Chondrocyte (in vitro differentiated cells): ENCODE results near the gene CORO1C. TPM values are rescaled to one million over a fixed set of nuclear protein-coding genes. Genes with fewer than 3 reads are reported as not detected.

Experiments
- DNase-seq: peaks from one replicate; pipeline ENCODE4 v3.0.0; 2021; ENCODE audit warnings: mixed read lengths, low spot score
- H3K27ac Mint-ChIP-seq: one replicate; pipeline ENCODE4 v1.8.0; 2021; ENCODE audit warnings: mild to moderate bottlenecking, moderate library complexity, mixed read lengths; ENCODE audit not compliant: unreplicated experiment
- H3K27me3 Mint-ChIP-seq: 2 replicates; pipeline ENCODE4 v1.8.0; 2021; ENCODE audit warnings: low read depth, mixed read lengths
- H3K36me3 Mint-ChIP-seq: 2 replicates; pipeline ENCODE4 v1.8.0; 2021; ENCODE audit warnings: low read depth, mixed read lengths
- H3K4me1 Mint-ChIP-seq: 2 replicates; pipeline ENCODE4 v1.8.0; 2021; ENCODE audit warnings: low read depth, mild to moderate bottlenecking, mixed read lengths
- H3K4me3 Mint-ChIP-seq: one replicate; pipeline ENCODE4 v1.8.0; 2021; ENCODE audit warnings: mild to moderate bottlenecking, moderate library complexity, mixed read lengths; ENCODE audit not compliant: unreplicated experiment
- H3K9me3 Mint-ChIP-seq: 2 replicates; pipeline ENCODE4 v1.8.0; 2021; ENCODE audit warnings: low read depth, mixed read lengths
- CTCF ChIP-seq: fragments of 200-600 bp; sonication (generic); IDR thresholded peaks from 2 replicates; pipeline ENCODE4 v1.5.0; 2021; ENCODE audit warnings: antibody characterized with exemption, mild to moderate bottlenecking, moderate library complexity
- total RNA-seq: library from RNA; stranded (reverse); gene quantifications from 3 replicates; pipeline ENCODE4 v1.2.1, GENCODE V29; 2021

The CORO1C gene
- total RNA-seq, 1 donor from 2014 or later, result 336 TPM

- Mint-ChIP-seq H3K27ac (no peak overlapping the region), H3K4me1 (peaks cover 52% of the 10 kb centered on the region)
These were observed 123.2 kb downstream of the CORO1C start for GRCh38 chr12:108607981-108608600.

GRCh38 chr12:108606492-108606891 lies 124.8 kb downstream of the CORO1C start:
- no peaks in the 10 kb centered on the region for H3K36me3 Mint-ChIP-seq
- DNase-seq, result no peak
- no peaks in the 10 kb centered on the region for H3K27me3 Mint-ChIP-seq
- no peak overlapping the region for H3K4me3 Mint-ChIP-seq
- H3K9me3 Mint-ChIP-seq, result no peaks in the 10 kb centered on the region
- no peak for TF ChIP-seq CTCF
- peaks cover 38% of the 10 kb centered on the region for H3K4me1 Mint-ChIP-seq
- H3K27ac Mint-ChIP-seq, result no peak overlapping the region

More at GRCh38 chr12:108607981-108608600, 123.2 kb downstream of the CORO1C start:
- no peak overlapping the region for H3K4me3 Mint-ChIP-seq
- TF ChIP-seq CTCF, result no peak
- no peaks in the 10 kb centered on the region for H3K27me3 Mint-ChIP-seq
- H3K36me3 Mint-ChIP-seq, result no peaks in the 10 kb centered on the region
- H3K9me3 Mint-ChIP-seq, result no peaks in the 10 kb centered on the region
- DNase-seq, result no peak

GRCh38 chr12:108605690-108606406 lies 125.5 kb downstream of the CORO1C start:
- DNase-seq, result no peak
- Mint-ChIP-seq H3K27me3 (no peaks in the 10 kb centered on the region), H3K36me3 (no peaks in the 10 kb centered on the region), H3K9me3 (no peaks in the 10 kb centered on the region), H3K4me1 (peaks cover 32% of the 10 kb centered on the region), H3K27ac (peak overlapping the region; percentile 75), H3K4me3 (no peak overlapping the region)
- TF ChIP-seq CTCF, result no peak

- DNase-seq, result no peak
- peaks cover 28% of the 10 kb centered on the region for H3K4me1 Mint-ChIP-seq
- no peak for TF ChIP-seq CTCF
- H3K27ac Mint-ChIP-seq, result peak overlapping the region; percentile 75
- H3K9me3 Mint-ChIP-seq, result no peaks in the 10 kb centered on the region
- no peaks in the 10 kb centered on the region for H3K36me3 Mint-ChIP-seq
- no peaks in the 10 kb centered on the region for H3K27me3 Mint-ChIP-seq
- no peak overlapping the region for H3K4me3 Mint-ChIP-seq
These were observed 126.2 kb downstream of the CORO1C start for GRCh38 chr12:108605000-108605689.

- H3K27me3 Mint-ChIP-seq, result no peaks in the 10 kb centered on the region
- H3K36me3 Mint-ChIP-seq, result no peaks in the 10 kb centered on the region
- H3K27ac Mint-ChIP-seq, result peak overlapping the region; percentile 10
- no peak for TF ChIP-seq CTCF
- DNase-seq, result no peak
- no peaks in the 10 kb centered on the region for H3K9me3 Mint-ChIP-seq
- peaks cover 21% of the 10 kb centered on the region for H3K4me1 Mint-ChIP-seq
- H3K4me3 Mint-ChIP-seq, result no peak overlapping the region
These were observed 126.9 kb downstream of the CORO1C start for GRCh38 chr12:108604208-108604941.
